HT1080 (cell line): ENCODE measurements around the gene RAPGEF3. TPM values are rescaled to one million over a fixed set of nuclear protein-coding genes. Genes with fewer than 3 reads are reported as not detected.
A peak's percentile ranks its signal among the peaks of the same experiment; 100 is the strongest.

ENCODE experiments used
- DNase-seq: peaks from one replicate; pipeline ENCODE4 v3.0.0-alpha.2; 2015; ENCODE audit warnings: low read depth
- total RNA-seq: library from RNA; depleted of rRNA; stranded (reverse); fragments of >200 nt; shearing (Covaris generic); gene quantifications from 2 replicates; pipeline ENCODE4 v1.2.3, GENCODE V29; 2014

Gene RAPGEF3
- total RNA-seq, 1 experiment from 2014 or later, result 3.7 TPM

GRCh38 chr12:47762850-47763465 lies 4.3 kb upstream of the RAPGEF3 start:
- DNase-seq, result no peak

- no peak for DNase-seq
Measured at GRCh38 chr12:47758584-47758833, 171 bp downstream of the RAPGEF3 start.

GRCh38 chr12:47757840-47758583 lies 668 bp downstream of the RAPGEF3 start:
- DNase-seq, result no peak

- DNase-seq, result no peak
Measured at GRCh38 chr12:47757364-47757839, 1.3 kb downstream of the RAPGEF3 start.

- DNase-seq, result no peak
Measured at GRCh38 chr12:47755655-47756562, 2.8 kb downstream of the RAPGEF3 start.

- no peak for DNase-seq
Measured at GRCh38 chr12:47754881-47755280, 3.8 kb downstream of the RAPGEF3 start.

GRCh38 chr12:47754126-47754525 lies 4.6 kb downstream of the RAPGEF3 start:
- DNase-seq, result no peak

- DNase-seq, result peak; percentile 76
Measured at GRCh38 chr12:47753021-47754001, 5.4 kb downstream of the RAPGEF3 start.

- no peak for DNase-seq
Measured at GRCh38 chr12:47752552-47752951, 6.1 kb downstream of the RAPGEF3 start.

- no peak for DNase-seq
Measured at GRCh38 chr12:47752121-47752520, 6.6 kb downstream of the RAPGEF3 start.

GRCh38 chr12:47751561-47751960 lies 7.1 kb downstream of the RAPGEF3 start:
- no peak for DNase-seq

- no peak for DNase-seq
Measured at GRCh38 chr12:47750916-47751470, 7.7 kb downstream of the RAPGEF3 start.

GRCh38 chr12:47750229-47750798 lies 8.4 kb downstream of the RAPGEF3 start:
- no peak for DNase-seq

- DNase-seq, result no peak
Measured at GRCh38 chr12:47748899-47749298, 9.8 kb downstream of the RAPGEF3 start.

GRCh38 chr12:47748507-47748828 lies 10.2 kb downstream of the RAPGEF3 start:
- DNase-seq, result no peak

- no peak for DNase-seq
Measured at GRCh38 chr12:47747596-47748506, 10.8 kb downstream of the RAPGEF3 start.

- DNase-seq, result no peak
Measured at GRCh38 chr12:47747126-47747525, 11.6 kb downstream of the RAPGEF3 start.

- no peak for DNase-seq
Measured at GRCh38 chr12:47746523-47746922, 12.2 kb downstream of the RAPGEF3 start.

- DNase-seq, result no peak
Measured at GRCh38 chr12:47746073-47746472, 12.6 kb downstream of the RAPGEF3 start.
